ENCODE measurements around the gene MYO3A. TPM values are rescaled to one million over a fixed set of nuclear protein-coding genes. Genes with fewer than 3 reads are reported as not detected.

Gene MYO3A
- total RNA-seq, 1 experiment from 2014 or later = not detected

GRCh38 chr10:26197248-26197647, 263.2 kb downstream of the MYO3A start:
- H4K20me1 ChIP-seq (ENCODE audit: insufficient read depth) = no peaks in the 10 kb centered on the region
- TF ChIP-seq CTCF (conservative IDR thresholded peaks at IDR 0.05) = no peak
- no peak for TF ChIP-seq EZH2 (IDR thresholded peaks at IDR 0.05; ENCODE audit: low read depth)
- ChIA-PET CTCF (no interaction called here), POLR2A (ENCODE audit: unreplicated experiment) (interaction anchor here (0.6 kb wide), 1 partner anchor 864 kb away, joined by 5 read pairs; no protein-coding TSS in a partner anchor)
- intact Hi-C loops (cut with micrococcal nuclease; ENCODE audit: unreplicated experiment) = no loop called here
- no peaks in the 10 kb centered on the region for H3K9me3 ChIP-seq (ENCODE audit: insufficient read depth, low read depth)
- 0 out of 2 replicates have a peak, but pooled peaks cover 7% of the 10 kb centered on the region for H3K27me3 ChIP-seq (ENCODE audit: insufficient read depth, low read depth)
- H3K27ac ChIP-seq = no peak overlapping the region
- H3K9me2 ChIP-seq (ENCODE audit: insufficient read depth) = no peaks in the 10 kb centered on the region
- no peaks in the 10 kb centered on the region for H3K36me3 ChIP-seq (ENCODE audit: low read depth)
- no peak overlapping the region for H3K4me3 ChIP-seq
- H3K79me2 ChIP-seq (ENCODE audit: low read depth) = no peaks in the 10 kb centered on the region
- no peak overlapping the region for H2AFZ ChIP-seq
- no peaks in the 10 kb centered on the region for H3F3A ChIP-seq (ENCODE audit: insufficient read depth, low read depth)
- DNase-seq = no peak
- BruUV-seq (replicated peaks) = no TSS peak
- no peaks in the 10 kb centered on the region for H3K4me1 ChIP-seq (replicated peaks; ENCODE audit: insufficient read depth)
- no peak overlapping the region for H3K4me2 ChIP-seq

GRCh38 chr10:26198119-26198518, 264.1 kb downstream of the MYO3A start:
- no peaks in the 10 kb centered on the region for H3K36me3 ChIP-seq (ENCODE audit: low read depth)
- H3F3A ChIP-seq (ENCODE audit: insufficient read depth, low read depth) = no peaks in the 10 kb centered on the region
- H3K4me3 ChIP-seq = no peak overlapping the region
- no peak overlapping the region for H2AFZ ChIP-seq
- no peaks in the 10 kb centered on the region for H4K20me1 ChIP-seq (ENCODE audit: insufficient read depth)
- no peak for DNase-seq
- H3K9me3 ChIP-seq (ENCODE audit: insufficient read depth, low read depth) = no peaks in the 10 kb centered on the region
- no peak overlapping the region for H3K27ac ChIP-seq
- no peaks in the 10 kb centered on the region for H3K79me2 ChIP-seq (ENCODE audit: low read depth)
- intact Hi-C loops (cut with micrococcal nuclease; ENCODE audit: unreplicated experiment) = no loop called here
- 0 out of 2 replicates have a peak, but pooled peaks cover 7% of the 10 kb centered on the region for H3K27me3 ChIP-seq (ENCODE audit: insufficient read depth, low read depth)
- no TSS peak for BruUV-seq (replicated peaks)
- H3K4me2 ChIP-seq = no peak overlapping the region
- no peaks in the 10 kb centered on the region for H3K4me1 ChIP-seq (replicated peaks; ENCODE audit: insufficient read depth)
- CTCF ChIA-PET = no interaction called here
- no peaks in the 10 kb centered on the region for H3K9me2 ChIP-seq (ENCODE audit: insufficient read depth)
- TF ChIP-seq CTCF (conservative IDR thresholded peaks at IDR 0.05) (no peak), EZH2 (IDR thresholded peaks at IDR 0.05; ENCODE audit: low read depth) (no peak)
- POLR2A ChIA-PET (ENCODE audit: unreplicated experiment) = no interaction called here

- H3K9me2 ChIP-seq (ENCODE audit: insufficient read depth) = no peaks in the 10 kb centered on the region
- H3K9me3 ChIP-seq (ENCODE audit: insufficient read depth, low read depth) = no peaks in the 10 kb centered on the region
- ChIA-PET CTCF (no interaction called here), POLR2A (ENCODE audit: unreplicated experiment) (no interaction called here)
- no peaks in the 10 kb centered on the region for H4K20me1 ChIP-seq (ENCODE audit: insufficient read depth)
- no peak for DNase-seq
- H3K4me3 ChIP-seq = no peak overlapping the region
- no peak overlapping the region for H3K27ac ChIP-seq
- 0 out of 2 replicates have a peak, but pooled peaks cover 7% of the 10 kb centered on the region for H3K27me3 ChIP-seq (ENCODE audit: insufficient read depth, low read depth)
- no peaks in the 10 kb centered on the region for H3F3A ChIP-seq (ENCODE audit: insufficient read depth, low read depth)
- no peaks in the 10 kb centered on the region for H3K4me1 ChIP-seq (replicated peaks; ENCODE audit: insufficient read depth)
- H3K79me2 ChIP-seq (ENCODE audit: low read depth) = no peaks in the 10 kb centered on the region
- H3K4me2 ChIP-seq = no peak overlapping the region
- intact Hi-C loops (cut with micrococcal nuclease; ENCODE audit: unreplicated experiment) = no loop called here
- no peak overlapping the region for H2AFZ ChIP-seq
- H3K36me3 ChIP-seq (ENCODE audit: low read depth) = no peaks in the 10 kb centered on the region
- no peak for TF ChIP-seq EZH2 (IDR thresholded peaks at IDR 0.05; ENCODE audit: low read depth)
- TF ChIP-seq CTCF (conservative IDR thresholded peaks at IDR 0.05) = no peak
- BruUV-seq (replicated peaks) = no TSS peak
These were observed 265.8 kb downstream of the MYO3A start for GRCh38 chr10:26199841-26200240.

All from PC-9 (cell line).